A673 (cell line): ENCODE results near the gene PATE3.

Experiments
- CTCF ChIP-seq: fragments of 300-800, 200-600 bp; sonication (generic); conservative IDR thresholded peaks from 2 replicates; pipeline ENCODE4 v1.5.1; 2017; ENCODE audit warnings: low read depth, mild to moderate bottlenecking, antibody characterized with exemption, low read length, moderate library complexity, mixed read lengths
- EZH2 ChIP-seq: fragments of 200-600 bp; sonication (generic); IDR thresholded peaks from 2 replicates; pipeline ENCODE4 v1.6.1; 2017; ENCODE audit warnings: borderline replicate concordance, low read depth, mild to moderate bottlenecking, mixed read lengths, antibody characterized with exemption, low read length; ENCODE audit not compliant: poor library complexity, severe bottlenecking

- TF ChIP-seq CTCF = no peak
- TF ChIP-seq EZH2 = no peak
Observed at GRCh38 chr11:125778728-125779127, 9.2 kb upstream of the PATE3 start, which contains the start of gene PATE2.
